NCI-H1105 (cell line): ENCODE results near the gene ZMIZ1.

Source experiments
- DNase-seq: peaks from one replicate; lab custom pipeline; 2025; lab: John Stamatoyannopoulos, UW

Gene ZMIZ1

DNA sequence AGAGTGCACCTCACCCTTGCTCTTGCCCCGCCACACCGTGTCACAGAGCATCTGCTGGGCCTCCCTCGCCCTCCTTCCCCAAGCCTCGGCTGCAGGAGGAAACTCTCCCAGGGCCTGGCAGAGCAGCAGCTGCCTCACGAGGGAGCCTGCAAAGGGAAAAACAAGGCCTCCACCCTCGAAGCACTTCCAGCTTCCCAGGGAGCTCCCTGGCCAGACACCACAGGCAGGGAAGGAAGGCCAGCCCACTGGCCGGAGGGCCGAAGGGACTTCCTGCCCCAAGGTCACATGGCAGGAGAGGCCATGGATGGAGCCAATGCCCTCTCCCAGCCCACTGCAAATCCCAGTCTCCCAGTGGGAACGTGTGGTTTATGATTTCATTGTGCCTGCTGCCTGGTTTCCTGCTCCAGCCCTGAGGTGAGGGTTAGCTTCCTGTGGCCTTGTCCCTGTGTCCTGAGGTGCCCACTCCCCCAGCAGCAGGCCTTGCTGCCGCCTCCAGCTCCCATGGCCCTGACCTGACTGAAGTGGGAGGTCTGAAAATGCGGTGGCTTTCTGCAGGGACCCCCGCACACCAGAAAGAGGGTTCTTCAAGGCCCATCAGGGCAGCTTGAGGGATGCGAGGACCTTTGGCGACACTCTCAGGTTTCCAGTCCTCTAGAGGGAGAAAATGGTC is 178.0 kb downstream of the ZMIZ1 start:
- no peak for DNase-seq

- DNase-seq = no peak
Measured at GRCh38 chr10:79247373-79248137, 178.8 kb downstream of the ZMIZ1 start.

- DNase-seq = no peak
Measured at GRCh38 chr10:79248341-79249185, 179.8 kb downstream of the ZMIZ1 start.

- DNase-seq = no peak
Measured at GRCh38 chr10:79249186-79250121, 180.7 kb downstream of the ZMIZ1 start.

DNA sequence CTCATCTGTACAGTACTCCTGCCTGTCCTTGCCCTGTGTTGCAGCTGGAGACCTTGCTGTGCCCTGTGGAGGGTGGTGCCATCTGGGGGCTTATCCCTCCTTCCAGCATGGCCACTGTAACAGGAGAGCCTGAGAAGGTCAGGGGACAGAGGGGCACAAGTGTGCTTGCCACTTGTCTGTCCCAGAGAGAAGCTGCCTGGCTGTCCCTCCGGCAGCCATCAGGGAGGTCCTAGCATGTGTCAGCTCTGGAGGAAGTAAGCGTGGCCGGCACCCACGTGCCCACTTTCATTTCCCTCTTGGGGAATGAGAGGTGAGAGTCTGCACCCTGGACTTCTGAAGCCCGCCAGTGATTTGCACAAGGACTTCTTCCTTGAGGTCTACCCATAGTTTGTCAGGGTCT is 181.5 kb downstream of the ZMIZ1 start:
- no peak for DNase-seq

- no peak for DNase-seq
Measured at GRCh38 chr10:79252450-79252849, 183.7 kb downstream of the ZMIZ1 start.

GRCh38 chr10:79252971-79253370 is 184.2 kb downstream of the ZMIZ1 start:
- no peak for DNase-seq

GRCh38 chr10:79253704-79254103 is 184.9 kb downstream of the ZMIZ1 start:
- DNase-seq = no peak

GRCh38 chr10:79254333-79255006 is 185.7 kb downstream of the ZMIZ1 start:
- no peak for DNase-seq

GRCh38 chr10:79255007-79255507 is 186.3 kb downstream of the ZMIZ1 start:
- DNase-seq = no peak

GRCh38 chr10:79256264-79256806 is 187.6 kb downstream of the ZMIZ1 start:
- no peak for DNase-seq

DNA sequence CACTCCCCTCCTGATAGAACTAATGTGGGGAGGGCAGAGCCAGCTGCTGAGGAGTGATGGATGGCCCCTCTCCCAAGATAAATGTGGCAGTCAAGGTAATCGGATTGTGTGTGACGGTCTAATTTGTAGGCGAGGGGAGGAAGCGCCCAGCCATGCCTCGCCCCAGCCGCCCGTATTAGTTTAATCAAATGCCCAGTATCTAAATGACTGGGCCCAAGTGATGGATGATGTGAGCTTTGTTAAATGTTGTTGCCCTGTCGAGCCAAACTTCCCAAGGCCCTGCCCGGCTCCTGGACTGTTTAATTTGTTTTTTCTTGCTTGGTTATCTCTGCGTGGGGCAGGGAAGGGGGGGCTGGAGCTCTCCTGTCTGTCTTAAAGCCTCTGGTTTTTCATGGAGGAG is 190.1 kb downstream of the ZMIZ1 start:
- no peak for DNase-seq

DNA sequence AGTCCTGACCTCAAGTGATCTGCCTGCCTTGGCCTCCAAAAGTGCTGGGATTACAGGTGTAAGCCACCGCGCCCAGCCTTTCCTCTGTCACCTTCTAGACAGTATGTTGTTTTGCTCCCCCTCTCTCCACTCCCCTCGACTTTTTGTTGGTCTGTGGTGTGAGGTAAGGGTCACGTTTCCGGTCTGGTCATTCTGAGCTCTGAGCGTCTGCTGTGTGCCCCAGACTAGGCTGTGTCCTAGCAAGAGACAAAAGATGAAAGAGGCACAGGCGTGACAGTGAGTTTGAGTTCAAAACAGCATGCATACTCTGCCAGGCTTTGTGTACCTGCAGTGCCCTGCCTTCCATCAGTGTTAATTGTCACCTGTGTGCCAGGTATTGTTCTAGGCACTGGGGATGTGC is 191.1 kb downstream of the ZMIZ1 start:
- DNase-seq = no peak

- no peak for DNase-seq
Measured at GRCh38 chr10:79260811-79261740, 192.3 kb downstream of the ZMIZ1 start.

DNA sequence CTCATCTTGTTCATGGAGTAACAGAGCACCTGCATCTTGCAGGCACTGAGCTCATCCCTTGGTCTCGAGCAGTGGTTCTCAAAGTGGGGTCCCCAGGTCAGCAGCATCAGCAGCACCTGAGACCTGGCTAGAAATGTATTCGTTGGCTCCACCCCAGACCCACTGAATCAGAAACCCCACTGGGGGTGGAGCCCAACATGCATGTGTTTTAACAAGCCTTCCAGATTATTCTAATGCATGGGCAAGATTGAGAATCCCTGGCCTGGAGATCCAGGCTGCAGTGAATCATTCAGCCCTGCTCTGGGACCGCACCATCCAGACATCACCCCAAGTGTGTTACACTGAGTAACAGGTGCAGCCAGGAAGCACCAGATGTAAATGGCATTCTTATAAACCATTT is 193.4 kb downstream of the ZMIZ1 start:
- no peak for DNase-seq

DNA sequence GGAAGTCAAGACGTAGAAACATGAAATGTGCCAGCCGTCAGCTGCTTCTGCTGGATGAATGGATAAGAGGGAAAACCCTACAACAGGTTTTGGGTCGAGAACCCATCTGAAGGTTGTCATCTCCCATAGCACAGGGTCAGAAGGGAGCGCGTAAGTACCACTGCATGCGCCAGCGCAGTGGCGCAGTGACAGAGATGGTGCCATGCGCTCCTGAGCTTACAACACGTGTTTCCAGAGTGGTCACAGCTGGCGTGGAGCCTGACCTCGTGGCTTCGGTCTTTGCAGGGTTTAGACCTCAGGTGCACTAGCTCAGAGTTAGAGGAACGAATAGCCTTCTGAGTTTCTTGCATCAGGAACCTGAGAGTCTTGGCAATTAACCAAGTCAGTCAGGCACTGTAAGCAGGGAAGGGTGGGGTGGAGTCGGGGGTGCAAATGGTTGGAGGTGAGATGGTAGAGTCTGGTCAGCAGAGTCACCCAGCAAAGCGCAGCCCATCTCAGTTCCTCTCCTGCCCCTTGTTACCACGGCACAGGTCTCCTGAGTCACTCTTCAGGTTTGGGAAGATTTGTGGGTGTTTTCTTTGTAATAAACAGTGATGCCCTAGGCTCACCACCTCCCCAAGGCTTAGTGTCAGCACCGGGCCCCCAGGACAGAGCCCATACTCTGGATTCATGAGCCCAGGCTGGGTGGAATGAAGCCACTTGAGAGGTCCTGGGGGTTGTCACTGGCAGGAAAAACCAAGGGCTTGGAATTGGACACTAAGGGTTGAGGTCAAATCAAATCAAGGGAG is 194.4 kb downstream of the ZMIZ1 start:
- DNase-seq = no peak

GRCh38 chr10:79263939-79264338 is 195.2 kb downstream of the ZMIZ1 start:
- no peak for DNase-seq

DNA sequence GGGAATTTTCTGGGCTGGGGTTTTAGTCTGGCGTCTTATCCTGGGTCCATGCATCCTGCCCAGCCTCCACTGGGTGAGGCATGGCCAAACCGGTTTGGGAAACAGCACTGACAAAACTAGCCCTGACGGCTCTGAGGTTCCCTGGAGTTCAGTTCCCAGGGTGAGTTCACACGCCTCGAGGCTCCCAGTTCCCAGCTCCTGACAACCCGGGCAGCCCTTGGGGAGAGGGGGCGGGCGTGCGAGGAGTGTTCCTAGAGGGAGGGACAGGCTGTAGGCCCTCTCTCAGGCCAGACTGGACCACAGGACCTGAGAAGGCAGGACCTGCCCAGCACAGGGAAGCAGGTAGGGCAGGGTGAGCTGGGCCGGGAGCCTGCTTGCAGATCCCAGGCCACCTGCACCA is 196.2 kb downstream of the ZMIZ1 start:
- DNase-seq = no peak

GRCh38 chr10:79266084-79266483 is 197.3 kb downstream of the ZMIZ1 start:
- DNase-seq = no peak
